ENCODE results near the gene CHMP4A. TPM values are rescaled to one million over a fixed set of nuclear protein-coding genes. Genes with fewer than 3 reads are reported as not detected.

Gene CHMP4A
- total and polyA plus RNA-seq, 2 of the 13 experiments (the other 11 are each of a cell fraction or from before 2014, with no cell fraction given) = 83.6 to 113 TPM

- Histone ChIP-seq H3K9ac (ENCODE audit: insufficient read depth, low read depth, low read length) (no peak overlapping the region), H3K79me2 (ENCODE audit: insufficient read depth, low read length) (peaks cover 38% of the 10 kb centered on the region), H4K20me1 (ENCODE audit: insufficient read depth, low read length) (0 out of 2 replicates have a peak, but pooled peaks cover 3% of the 10 kb centered on the region), H2AFZ (ENCODE audit: low read length) (no peak overlapping the region), H3K27me3 (ENCODE audit: control insufficient read depth in 1 of 2, insufficient read depth in 2 of 2, low read length in 2 of 2) (no peaks in the 10 kb centered on the region; a peak in 1 of 5 replicates), H3K4me2 (ENCODE audit: low read depth, low read length) (no peak overlapping the region), H3K36me3 (replicated peaks in 1 of 2; ENCODE audit: control insufficient read depth in 1 of 2, insufficient read depth in 2 of 2, low read length in 2 of 2) (peaks cover 44 to 70% of the 10 kb centered on the region in 2 experiments), H3K9me3 (ENCODE audit: low read length) (no peaks in the 10 kb centered on the region), H3K4me1 (ENCODE audit: insufficient read depth, low read length) (peaks cover 47% of the 10 kb centered on the region), H3K27ac (ENCODE audit: extremely low read length, insufficient read depth, low read length) (no peak overlapping the region), H3K4me3 (replicated peaks in 1 of 3; ENCODE audit: insufficient read depth in 1 of 3, low read depth in 2 of 3, low read length in 3 of 3) (no peak overlapping the region)
- intact Hi-C loops (cut with micrococcal nuclease; ENCODE audit: unreplicated experiment) = loop anchor here (10.0 kb wide), 1 partner anchor 1187 kb away; no protein-coding TSS in a partner anchor
- 0 out of 2 replicates have a peak, but pooled peaks have one; percentile 25 for TF ChIP-seq POLR2G (IDR thresholded peaks at IDR 0.05; ENCODE audit: low read depth, low read length)
- TF ChIP-seq FOXO4 (CRISPR knock-in tag; conservative IDR thresholded peaks at IDR 0.05) = peak; percentile 92; the same call in 1 of the 2 replicates
- TF ChIP-seq NFIB (CRISPR knock-in tag; IDR thresholded peaks at IDR 0.05; ENCODE audit: borderline replicate concordance) = 0 out of 2 replicates have a peak, but pooled peaks have one; percentile 8
- 0 out of 2 replicates have a peak, but pooled peaks have one; percentile 18 for TF ChIP-seq ZNF776 (CRISPR knock-in tag; IDR thresholded peaks at IDR 0.05)
- no peak for TF ChIP-seq XRCC5 (optimal IDR thresholded peaks at IDR 0.05; ENCODE audit: low read length)
- in situ Hi-C loops (cut with HindIII; ENCODE audit: extremely low pct_ligation_motif_present, low pct_unique_long_range_greater_than_20kb) = no loop called here
- BruUV-seq (replicated peaks) = no TSS peak
- ATAC-seq (no peak), FAIRE-seq (no peak), DNase-seq (ENCODE audit: low spot score) (no peak)
- POLR2A ChIA-PET = interaction anchor here (1.0 to 18.0 kb wide), 11 partner anchors 9 to 123 kb away, joined by 3 to 850 read pairs (median 5); partner anchors contain the start of genes CHMP4A, CIDEB, DCAF11 and DHRS1
- CTCF ChIA-PET (ENCODE audit: low intra/inter-chr PET ratio, low total read pairs) = no interaction called here
- 97% methylated on average over 2 of the region's 2 CpGs for WGBS (ENCODE audit: low lambda C conversion rate)
These were observed 24.2 kb upstream of the CHMP4A start for GRCh38 chr14:24237463-24237955.

All from HepG2 (cell line).